Trophoblast cell (in vitro differentiated cells and primary cell): ENCODE results near the gene TMC3.

Source experiments
- DNase-seq, 2 donors: peaks; one replicate each; pipeline ENCODE4 v3.0.0-alpha.2; 2016
- H2AFZ ChIP-seq: 2 replicates; pipeline ENCODE4 v1.6.1; 2013; ENCODE audit warnings: low read length, moderate library complexity, mild to moderate bottlenecking; ENCODE audit not compliant: insufficient read depth, poor library complexity
- H2AK5ac ChIP-seq: 2 replicates; pipeline ENCODE4 v1.6.1; 2013; ENCODE audit warnings: mild to moderate bottlenecking, low read length
- H2BK120ac ChIP-seq: 2 replicates; pipeline ENCODE4 v1.6.1; 2013; ENCODE audit warnings: low read length, mild to moderate bottlenecking, moderate library complexity; ENCODE audit not compliant: insufficient read depth, poor library complexity
- H2BK12ac ChIP-seq: 2 replicates; pipeline ENCODE4 v1.6.1; 2013; ENCODE audit warnings: mild to moderate bottlenecking, low read length, moderate library complexity
- H2BK5ac ChIP-seq: 2 replicates; pipeline ENCODE4 v1.6.1; 2013; ENCODE audit warnings: low read length, low read depth, moderate library complexity, mild to moderate bottlenecking; ENCODE audit not compliant: poor library complexity
- H3K14ac ChIP-seq: 2 replicates; pipeline ENCODE4 v1.6.1; 2013; ENCODE audit warnings: mild to moderate bottlenecking, low read length
- H3K18ac ChIP-seq: 2 replicates; pipeline ENCODE4 v1.6.1; 2013; ENCODE audit warnings: mild to moderate bottlenecking, low read length
- H3K23ac ChIP-seq: 2 replicates; pipeline ENCODE4 v1.6.1; 2013; ENCODE audit warnings: low read length
- H3K27ac ChIP-seq: 2 replicates; pipeline ENCODE4 v1.5.1; 2013; ENCODE audit warnings: low read depth, mild to moderate bottlenecking, inconsistent platforms, low read length, moderate library complexity
- H3K27me3 ChIP-seq: 2 replicates; pipeline ENCODE4 v1.6.1; 2013; ENCODE audit warnings: inconsistent platforms, mild to moderate bottlenecking, low read length, moderate library complexity; ENCODE audit not compliant: insufficient read depth
- H3K36me3 ChIP-seq, 2 experiments: 1 replicate in 1 of 2; 2 replicates in 1 of 2; pipeline ENCODE4 v1.6.1; 2013; ENCODE audit warnings: low read length in 2 of 2, mild to moderate bottlenecking in 2 of 2, moderate library complexity in 1 of 2; ENCODE audit not compliant: insufficient read depth in 2 of 2, control insufficient read depth in 1 of 2
- H3K4ac ChIP-seq: 2 replicates; pipeline ENCODE4 v1.6.1; 2013; ENCODE audit warnings: low read depth, mild to moderate bottlenecking, low read length, moderate library complexity
- H3K4me1 ChIP-seq, 2 experiments: 1 replicate in 1 of 2; 2 replicates in 1 of 2; pipeline ENCODE4 v1.6.1; 2013; ENCODE audit warnings: low read length in 2 of 2, mild to moderate bottlenecking in 2 of 2, moderate library complexity in 1 of 2; ENCODE audit not compliant: insufficient read depth in 2 of 2, control insufficient read depth in 1 of 2
- H3K4me2 ChIP-seq: 2 replicates; pipeline ENCODE4 v1.6.1; 2013; ENCODE audit warnings: inconsistent platforms, mild to moderate bottlenecking, low read length, moderate library complexity
- H3K4me3 ChIP-seq: 2 replicates; pipeline ENCODE4 v1.5.1; 2013; ENCODE audit warnings: mild to moderate bottlenecking, low read depth, low read length, inconsistent platforms
- H3K79me1 ChIP-seq: one replicate; pipeline ENCODE4 v1.6.1; 2013; ENCODE audit warnings: low read length
- H3K79me2 ChIP-seq: 2 replicates; pipeline ENCODE4 v1.6.1; 2013; ENCODE audit warnings: low read length, mild to moderate bottlenecking; ENCODE audit not compliant: control insufficient read depth, insufficient read depth, poor library complexity
- H3K9ac ChIP-seq: 2 replicates; pipeline ENCODE4 v1.6.1; 2013; ENCODE audit warnings: mild to moderate bottlenecking, low read length
- H3K9me3 ChIP-seq: 2 replicates; pipeline ENCODE4 v1.6.1; 2013; ENCODE audit warnings: low read depth, mild to moderate bottlenecking, control low read depth, inconsistent platforms, low read length; ENCODE audit not compliant: insufficient read depth
- H4K12ac ChIP-seq: 2 replicates; pipeline ENCODE4 v1.6.1; 2013; ENCODE audit warnings: low read depth, mild to moderate bottlenecking, low read length, moderate library complexity
- H4K8ac ChIP-seq: 2 replicates; pipeline ENCODE4 v1.6.1; 2013; ENCODE audit warnings: low read depth, mild to moderate bottlenecking, low read length, moderate library complexity
- H4K91ac ChIP-seq: one replicate; pipeline ENCODE4 v1.6.1; 2013; ENCODE audit warnings: low read depth, mild to moderate bottlenecking, low read length, moderate library complexity
- WGBS: extraction: QIAGEN DNeasy Blood & Tissue Kit; methylation state at CpG from one replicate; pipeline ENCODE4 v1.1.7; 2013; ENCODE audit warnings: missing lambda C conversion rate; ENCODE audit not compliant: insufficient read length, insufficient coverage; ENCODE audit errors: extremely low coverage; 5-methylcytosine and 5-hydroxymethylcytosine counted together

TMC3 gene

GRCh38 chr15:81288040-81288439 is 86.0 kb downstream of the TMC3 start:
- Histone ChIP-seq H3K18ac (no peak overlapping the region), H3K27me3 (no peaks in the 10 kb centered on the region), H3K9me3 (peaks cover 2% of the 10 kb centered on the region), H2BK12ac (no peak overlapping the region), H3K4me2 (no peak overlapping the region), H2AK5ac (no peak overlapping the region), H2AFZ (no peak overlapping the region), H3K23ac (no peak overlapping the region), H3K27ac (no peak overlapping the region), H2BK120ac (no peak overlapping the region), H3K4me1 (peaks cover 0 to under 1% of the 10 kb centered on the region in 2 experiments), H3K4ac (no peak overlapping the region), H4K12ac (no peak overlapping the region), H4K8ac (no peak overlapping the region), H3K79me1 (no peaks in the 10 kb centered on the region), H3K36me3 (no peaks in the 10 kb centered on the region), H3K14ac (no peak overlapping the region), H3K9ac (no peak overlapping the region), H3K4me3 (no peak overlapping the region), H4K91ac (no peak overlapping the region), H2BK5ac (no peak overlapping the region), H3K79me2 (no peaks in the 10 kb centered on the region)
- no CpG with 5 or more reads among the region's 3 CpGs for WGBS
- DNase-seq, result no peak

- no peaks in the 10 kb centered on the region for H3K36me3 ChIP-seq
- H3K79me1 ChIP-seq, result no peaks in the 10 kb centered on the region
- no peak overlapping the region for H3K18ac ChIP-seq
- no peak overlapping the region for H4K8ac ChIP-seq
- H3K23ac ChIP-seq, result no peak overlapping the region
- no peak overlapping the region for H3K4me2 ChIP-seq
- H3K4ac ChIP-seq, result no peak overlapping the region
- no peak overlapping the region for H2AFZ ChIP-seq
- H4K91ac ChIP-seq, result no peak overlapping the region
- DNase-seq, result no peak
- H3K27ac ChIP-seq, result no peak overlapping the region
- H2AK5ac ChIP-seq, result no peak overlapping the region
- no peak overlapping the region for H3K9ac ChIP-seq
- no CpG with 5 or more reads among the region's 2 CpGs for WGBS
- no peak overlapping the region for H2BK12ac ChIP-seq
- no peak overlapping the region for H3K4me3 ChIP-seq
- H2BK5ac ChIP-seq, result no peak overlapping the region
- no peak overlapping the region for H4K12ac ChIP-seq
- no peak overlapping the region for H3K14ac ChIP-seq
- peaks cover 4 to 12% of the 10 kb centered on the region in 2 experiments for H3K4me1 ChIP-seq
- H3K9me3 ChIP-seq, result peaks cover 2% of the 10 kb centered on the region
- H3K27me3 ChIP-seq, result no peaks in the 10 kb centered on the region
- no peaks in the 10 kb centered on the region for H3K79me2 ChIP-seq
- no peak overlapping the region for H2BK120ac ChIP-seq
These were observed 87.3 kb downstream of the TMC3 start for GRCh38 chr15:81286621-81287121.

GRCh38 chr15:81285461-81285860 is 88.6 kb downstream of the TMC3 start:
- H4K12ac ChIP-seq, result no peak overlapping the region
- no CpG with 5 or more reads among the region's 6 CpGs for WGBS
- H3K4me1 ChIP-seq, result peaks cover 4 to 16% of the 10 kb centered on the region in 2 experiments
- H4K8ac ChIP-seq, result no peak overlapping the region
- H4K91ac ChIP-seq, result no peak overlapping the region
- H3K27ac ChIP-seq, result no peak overlapping the region
- H3K23ac ChIP-seq, result no peak overlapping the region
- no peak overlapping the region for H3K4me3 ChIP-seq
- H3K9me3 ChIP-seq, result peaks cover 2% of the 10 kb centered on the region
- H3K36me3 ChIP-seq, result no peaks in the 10 kb centered on the region
- no peak overlapping the region for H3K4ac ChIP-seq
- no peak overlapping the region for H3K14ac ChIP-seq
- no peaks in the 10 kb centered on the region for H3K79me1 ChIP-seq
- no peak overlapping the region for H2BK120ac ChIP-seq
- H2BK5ac ChIP-seq, result no peak overlapping the region
- no peak for DNase-seq
- no peak overlapping the region for H3K18ac ChIP-seq
- H2AFZ ChIP-seq, result no peak overlapping the region
- no peak overlapping the region for H2BK12ac ChIP-seq
- no peaks in the 10 kb centered on the region for H3K27me3 ChIP-seq
- H3K4me2 ChIP-seq, result no peak overlapping the region
- no peak overlapping the region for H3K9ac ChIP-seq
- H3K79me2 ChIP-seq, result no peaks in the 10 kb centered on the region
- H2AK5ac ChIP-seq, result no peak overlapping the region

GRCh38 chr15:81284256-81285031 is 89.6 kb downstream of the TMC3 start:
- Histone ChIP-seq H3K14ac (no peak overlapping the region), H3K36me3 (no peaks in the 10 kb centered on the region), H4K91ac (no peak overlapping the region), H3K9ac (no peak overlapping the region), H3K4me3 (no peak overlapping the region), H2BK12ac (no peak overlapping the region), H2BK120ac (no peak overlapping the region), H3K4me1 (peaks cover 4 to 16% of the 10 kb centered on the region in 2 experiments), H2BK5ac (no peak overlapping the region), H2AFZ (no peak overlapping the region), H3K27me3 (no peaks in the 10 kb centered on the region), H3K4me2 (no peak overlapping the region), H4K8ac (no peak overlapping the region), H4K12ac (no peak overlapping the region), H2AK5ac (no peak overlapping the region), H3K18ac (no peak overlapping the region), H3K23ac (no peak overlapping the region), H3K79me2 (no peaks in the 10 kb centered on the region), H3K79me1 (no peaks in the 10 kb centered on the region), H3K4ac (no peak overlapping the region), H3K9me3 (peaks cover 2% of the 10 kb centered on the region), H3K27ac (no peak overlapping the region)
- no CpG with 5 or more reads among the region's 5 CpGs for WGBS
- DNase-seq, result no peak
